GM12891 (cell line): ENCODE results near the gene SOHLH1.

ENCODE experiments used
- POLR2A ChIP-seq: IDR thresholded peaks from 2 replicates; pipeline ENCODE4 v1.6.1; 2011; ENCODE audit warnings: low read depth, low read length, control low read depth
- POLR2AphosphoS5 ChIP-seq: IDR thresholded peaks from 2 replicates; pipeline ENCODE4 v1.6.1; 2011; ENCODE audit warnings: low read depth, low read length, control low read depth
- SPI1 ChIP-seq: IDR thresholded peaks from 2 replicates; pipeline ENCODE4 v1.6.1; 2011; ENCODE audit warnings: low read depth, low read length, control low read depth

DNA sequence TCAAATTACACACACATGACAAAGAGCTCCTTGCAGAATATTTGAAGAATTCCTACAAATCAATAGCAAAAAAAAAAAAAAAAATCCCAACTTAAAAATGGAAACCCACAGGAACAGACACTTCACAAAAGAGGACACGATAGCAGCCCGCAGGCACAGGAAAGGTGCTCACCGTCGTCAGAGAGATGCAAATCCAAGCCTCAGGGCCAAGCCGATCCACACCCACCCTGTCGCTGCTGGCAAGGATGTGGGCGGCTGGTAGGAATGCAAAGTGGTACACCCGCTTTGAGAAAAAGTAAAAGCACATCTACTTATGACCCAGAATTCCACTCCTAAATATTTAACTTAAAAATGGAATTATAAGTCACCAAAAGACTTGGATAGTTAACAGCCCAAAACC, 25.3 kb downstream of the SOHLH1 start:
- TF ChIP-seq POLR2A = no peak
- no peak for TF ChIP-seq POLR2AphosphoS5
- no peak for TF ChIP-seq SPI1
